K562 (cell line): ENCODE results near the gene SLC29A2. TPM values are rescaled to one million over a fixed set of nuclear protein-coding genes. Genes with fewer than 3 reads are reported as not detected.

Source experiments
- BDP1 ChIP-seq: IDR thresholded peaks from 3 replicates; pipeline ENCODE4 v1.6.1; 2011; ENCODE audit not compliant: insufficient read length, insufficient read depth
- CEBPB ChIP-seq: fragments of 450-650 bp; IDR thresholded peaks from 2 replicates; pipeline ENCODE4 v1.6.1; 2016; ENCODE audit warnings: missing genetic modification characterization, missing compliant biosample characterization
- CEBPG ChIP-seq, 3 experiments: fragments of 200-800 bp in 1 of 3; sonication (Bioruptor generic) in 1 of 3; sonication (generic) in 1 of 3; formaldehyde crosslinking in 1 of 3; IDR thresholded peaks in 2 of 3; conservative IDR thresholded peaks in 1 of 3; 2 replicates each; pipeline versions ENCODE4 v1.6.1 to v1.8.0; 2016 to 2022; ENCODE audit warnings: missing compliant biosample characterization in 2 of 3, missing genetic modification characterization in 2 of 3, mild to moderate bottlenecking in 1 of 3, missing genetic modification reagents in 1 of 3
- CLOCK ChIP-seq: fragments of 250-450 bp; sonication (Bioruptor Pico); IDR thresholded peaks from 2 replicates; pipeline ENCODE4 v1.4.0; 2020; ENCODE audit warnings: mild to moderate bottlenecking, moderate library complexity, borderline replicate concordance
- CREB1 ChIP-seq, 2 experiments: sonication (generic) in 1 of 2; formaldehyde crosslinking in 1 of 2; IDR thresholded peaks; 2 replicates each; pipeline versions ENCODE4 v1.6.1 to v1.8.0; 2012 to 2022; ENCODE audit warnings: inconsistent platforms in 1 of 2, mild to moderate bottlenecking in 1 of 2, missing genetic modification reagents in 1 of 2, moderate library complexity in 1 of 2
- KDM5B ChIP-seq: fragments of 200-600 bp; sonication (generic); IDR thresholded peaks from 2 replicates; pipeline ENCODE4 v1.6.1; 2012; ENCODE audit warnings: low read depth, mild to moderate bottlenecking, moderate library complexity, low read length, control low read depth, inconsistent platforms; ENCODE audit not compliant: insufficient replicate concordance
- KLF10 ChIP-seq: fragments of 250-450 bp; sonication (Bioruptor Pico); IDR thresholded peaks from 2 replicates; pipeline ENCODE4 v1.6.1; 2021; ENCODE audit warnings: matching md5 sums
- NCOA2 ChIP-seq, 2 experiments: fragments of 450-650 bp; IDR thresholded peaks; 2 replicates each; pipeline ENCODE4 v1.6.1; 2018; ENCODE audit warnings: mild to moderate bottlenecking in 2 of 2, moderate library complexity in 1 of 2; ENCODE audit not compliant: partially characterized antibody in 2 of 2
- NR2F6 ChIP-seq: fragments of 450-650 bp; formaldehyde crosslinking; IDR thresholded peaks from 2 replicates; pipeline ENCODE4 v1.4.0; 2020; ENCODE audit warnings: mild to moderate bottlenecking
- NR3C1 ChIP-seq: sonication (generic); formaldehyde crosslinking; IDR thresholded peaks from 2 replicates; pipeline ENCODE4 v1.8.1; 2022; ENCODE audit warnings: missing genetic modification reagents
- PHTF2 ChIP-seq: fragments of 250-450 bp; sonication (Bioruptor Pico); IDR thresholded peaks from 2 replicates; pipeline ENCODE4 v1.5.0; 2021; ENCODE audit warnings: mild to moderate bottlenecking
- RFX7 ChIP-seq: fragments of 250-450 bp; sonication (Bioruptor Pico); IDR thresholded peaks from 2 replicates; pipeline ENCODE4 v1.5.1; 2021; ENCODE audit warnings: mild to moderate bottlenecking
- TEAD2 ChIP-seq: fragments of 450-650 bp; IDR thresholded peaks from 2 replicates; pipeline ENCODE4 v1.6.1; 2016; ENCODE audit warnings: missing genetic modification characterization, control low read depth, missing compliant biosample characterization
- TSC22D4 ChIP-seq: fragments of 450-650 bp; IDR thresholded peaks from 2 replicates; pipeline ENCODE4 v1.6.1; 2016; ENCODE audit warnings: missing genetic modification characterization, missing biosample characterization, control low read depth
- WHSC1 ChIP-seq: IDR thresholded peaks from one replicate; pipeline ENCODE4 v1.6.1; 2012; ENCODE audit warnings: low read length, control low read depth, inconsistent platforms
- ZNF586 ChIP-seq: fragments of 450-650 bp; formaldehyde crosslinking; conservative IDR thresholded peaks from 2 replicates; pipeline ENCODE4 v1.4.0; 2020; ENCODE audit warnings: mild to moderate bottlenecking, moderate library complexity
- polyA plus RNA-seq, 8 experiments: library from polyadenylated mRNA; depleted of rRNA in 4 of 8; stranded (reverse) in 5 of 8; unstranded in 3 of 8; fragments of >200 nt; fragmentation: Nextera tagmentation in 2 of 8; fragmentation: Illumina TruSeq in 1 of 8; extraction: Ambion mirVana in 2 of 8; extraction: Trizol in 1 of 8; gene quantifications; 2 replicates each; pipeline versions ENCODE4 v1.2.1 to v1.2.3, GENCODE V29; 2011 to 2014; ENCODE audit warnings: inconsistent platforms in 1 of 8, missing spikeins in 1 of 8
- total RNA-seq, 7 experiments: library from RNA; depleted of rRNA in 6 of 7; stranded (reverse); fragments of >200 nt in 6 of 7; fragmentation: Illumina TruSeq in 2 of 7; extraction: Trizol in 2 of 7; gene quantifications; 2 replicates each; pipeline versions ENCODE4 v1.2.1 to v1.2.3, GENCODE V29; 2011 to 2021; ENCODE audit warnings: low replicate concordance in 1 of 7
- TF ChIP-seq, protein P1 (sequence below): fragments of 250-450 bp; sonication (Bioruptor Pico); IDR thresholded peaks from 2 replicates; pipeline ENCODE4 v1.4.0; 2020; ENCODE audit warnings: mild to moderate bottlenecking, moderate library complexity
- TF ChIP-seq, protein P2 (sequence below): fragments of 450-650 bp; formaldehyde crosslinking; IDR thresholded peaks from 2 replicates; pipeline ENCODE4 v1.4.0; 2020; ENCODE audit warnings: mild to moderate bottlenecking, moderate library complexity
- TF ChIP-seq, protein P3 (sequence below): sonication (generic); formaldehyde crosslinking; IDR thresholded peaks from 2 replicates; pipeline ENCODE4 v1.8.0; 2022; ENCODE audit warnings: mild to moderate bottlenecking, missing genetic modification reagents

The SLC29A2 gene
- total and polyA plus RNA-seq, 9 of the 15 experiments (the other 6 are each of a cell fraction or from before 2014, with no cell fraction given) = 2.4 to 48.6 (median 14.2) TPM

- TF ChIP-seq, protein P1, sequence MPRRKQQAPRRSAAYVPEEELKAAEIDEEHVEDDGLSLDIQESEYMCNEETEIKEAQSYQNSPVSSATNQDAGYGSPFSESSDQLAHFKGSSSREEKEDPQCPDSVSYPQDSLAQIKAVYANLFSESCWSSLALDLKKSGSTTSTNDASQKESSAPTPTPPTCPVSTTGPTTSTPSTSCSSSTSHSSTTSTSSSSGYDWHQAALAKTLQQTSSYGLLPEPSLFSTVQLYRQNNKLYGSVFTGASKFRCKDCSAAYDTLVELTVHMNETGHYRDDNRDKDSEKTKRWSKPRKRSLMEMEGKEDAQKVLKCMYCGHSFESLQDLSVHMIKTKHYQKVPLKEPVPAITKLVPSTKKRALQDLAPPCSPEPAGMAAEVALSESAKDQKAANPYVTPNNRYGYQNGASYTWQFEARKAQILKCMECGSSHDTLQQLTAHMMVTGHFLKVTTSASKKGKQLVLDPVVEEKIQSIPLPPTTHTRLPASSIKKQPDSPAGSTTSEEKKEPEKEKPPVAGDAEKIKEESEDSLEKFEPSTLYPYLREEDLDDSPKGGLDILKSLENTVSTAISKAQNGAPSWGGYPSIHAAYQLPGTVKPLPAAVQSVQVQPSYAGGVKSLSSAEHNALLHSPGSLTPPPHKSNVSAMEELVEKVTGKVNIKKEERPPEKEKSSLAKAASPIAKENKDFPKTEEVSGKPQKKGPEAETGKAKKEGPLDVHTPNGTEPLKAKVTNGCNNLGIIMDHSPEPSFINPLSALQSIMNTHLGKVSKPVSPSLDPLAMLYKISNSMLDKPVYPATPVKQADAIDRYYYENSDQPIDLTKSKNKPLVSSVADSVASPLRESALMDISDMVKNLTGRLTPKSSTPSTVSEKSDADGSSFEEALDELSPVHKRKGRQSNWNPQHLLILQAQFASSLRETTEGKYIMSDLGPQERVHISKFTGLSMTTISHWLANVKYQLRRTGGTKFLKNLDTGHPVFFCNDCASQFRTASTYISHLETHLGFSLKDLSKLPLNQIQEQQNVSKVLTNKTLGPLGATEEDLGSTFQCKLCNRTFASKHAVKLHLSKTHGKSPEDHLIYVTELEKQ (CRISPR knock-in tag) = no peak
- TF ChIP-seq CEBPG (CRISPR knock-in tag; IDR thresholded peaks at IDR 0.05) (no peak), CEBPG (tag; conservative IDR thresholded peaks at IDR 0.05 in 1 of 2, IDR thresholded peaks at IDR 0.05 in 1 of 2) (no peak), RFX7 (CRISPR knock-in tag) (no peak), NCOA2 (IDR thresholded peaks at IDR 0.05; ENCODE audit: partially characterized antibody in 2 of 2) (no peak), TSC22D4 (no peak), KDM5B (peak; percentile 39), KLF10 (CRISPR knock-in tag) (no peak), BDP1 (no peak), ZNF586 (CRISPR knock-in tag) (no peak), TEAD2 (tag) (peak; percentile 94), NR2F6 (CRISPR knock-in tag) (no peak), WHSC1 (no peak), CEBPB (tag) (no peak), NR3C1 (no peak), PHTF2 (CRISPR knock-in tag) (no peak), CREB1 (IDR thresholded peaks at IDR 0.05) (no peak), CREB1 (CRISPR knock-in tag; IDR thresholded peaks at IDR 0.05) (peak; percentile 55), CLOCK (no peak)
- TF ChIP-seq, protein P2, sequence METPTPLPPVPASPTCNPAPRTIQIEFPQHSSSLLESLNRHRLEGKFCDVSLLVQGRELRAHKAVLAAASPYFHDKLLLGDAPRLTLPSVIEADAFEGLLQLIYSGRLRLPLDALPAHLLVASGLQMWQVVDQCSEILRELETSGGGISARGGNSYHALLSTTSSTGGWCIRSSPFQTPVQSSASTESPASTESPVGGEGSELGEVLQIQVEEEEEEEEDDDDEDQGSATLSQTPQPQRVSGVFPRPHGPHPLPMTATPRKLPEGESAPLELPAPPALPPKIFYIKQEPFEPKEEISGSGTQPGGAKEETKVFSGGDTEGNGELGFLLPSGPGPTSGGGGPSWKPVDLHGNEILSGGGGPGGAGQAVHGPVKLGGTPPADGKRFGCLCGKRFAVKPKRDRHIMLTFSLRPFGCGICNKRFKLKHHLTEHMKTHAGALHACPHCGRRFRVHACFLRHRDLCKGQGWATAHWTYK (CRISPR knock-in tag) = 0 out of 2 replicates have a peak, but pooled peaks have one; percentile 39
- TF ChIP-seq, protein P3, sequence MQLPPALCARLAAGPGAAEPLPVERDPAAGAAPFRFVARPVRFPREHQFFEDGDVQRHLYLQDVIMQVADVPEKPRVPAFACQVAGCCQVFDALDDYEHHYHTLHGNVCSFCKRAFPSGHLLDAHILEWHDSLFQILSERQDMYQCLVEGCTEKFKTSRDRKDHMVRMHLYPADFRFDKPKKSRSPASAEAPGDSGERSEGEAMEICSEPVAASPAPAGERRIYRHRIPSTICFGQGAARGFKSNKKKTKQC = peak; percentile 68; the same call in 1 of the 2 replicates
These were observed 43.0 kb downstream of the SLC29A2 start (continued) for GRCh38 chr11:66328302-66329144.
